ENCODE results near the gene NETO1.

The NETO1 gene

DNA sequence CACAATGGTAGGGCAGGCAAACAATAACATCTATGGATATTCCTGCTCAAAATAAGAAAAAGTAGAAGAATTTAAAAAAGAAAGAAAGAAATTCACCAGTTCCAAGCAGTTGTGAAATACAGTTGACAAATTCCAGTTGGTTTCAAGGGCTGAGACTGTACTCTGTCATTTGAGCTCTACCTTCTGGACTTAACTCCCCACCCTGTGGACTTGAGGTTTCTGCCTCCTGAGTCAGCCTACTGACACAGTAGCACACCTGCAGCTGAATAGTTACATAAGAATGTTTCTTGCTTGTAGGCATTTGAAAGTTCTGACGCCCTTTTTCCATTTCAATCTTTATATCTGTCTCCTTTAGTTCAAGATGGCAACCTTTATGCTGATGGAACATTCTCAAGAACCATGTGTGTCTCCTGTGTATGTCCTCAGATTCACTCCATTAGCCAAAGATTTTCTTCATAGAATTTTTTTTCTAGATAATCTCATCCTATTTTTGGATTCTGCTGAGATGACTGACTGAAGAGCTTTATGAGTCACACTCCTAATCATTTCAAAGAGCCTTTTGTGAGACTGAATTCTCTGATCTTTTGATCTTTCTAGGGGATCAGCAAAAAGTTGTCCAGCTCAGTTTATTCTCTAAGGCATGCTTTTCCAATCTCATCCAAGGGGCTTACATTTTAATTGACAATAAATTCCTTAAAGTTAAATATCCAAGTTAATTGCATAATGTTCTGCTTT is 19.1 kb downstream of the NETO1 start:
- TF ChIP-seq TAF1 (IDR thresholded peaks at IDR 0.05; ENCODE audit: borderline replicate concordance, insufficient read depth, low read length): no peak
- TF ChIP-seq SIN3A (IDR thresholded peaks at IDR 0.05; ENCODE audit: borderline replicate concordance, insufficient read depth, low read length): no peak
- TF ChIP-seq POLR2AphosphoS5 (IDR thresholded peaks at IDR 0.05; ENCODE audit: low read depth, low read length): no peak

DNA sequence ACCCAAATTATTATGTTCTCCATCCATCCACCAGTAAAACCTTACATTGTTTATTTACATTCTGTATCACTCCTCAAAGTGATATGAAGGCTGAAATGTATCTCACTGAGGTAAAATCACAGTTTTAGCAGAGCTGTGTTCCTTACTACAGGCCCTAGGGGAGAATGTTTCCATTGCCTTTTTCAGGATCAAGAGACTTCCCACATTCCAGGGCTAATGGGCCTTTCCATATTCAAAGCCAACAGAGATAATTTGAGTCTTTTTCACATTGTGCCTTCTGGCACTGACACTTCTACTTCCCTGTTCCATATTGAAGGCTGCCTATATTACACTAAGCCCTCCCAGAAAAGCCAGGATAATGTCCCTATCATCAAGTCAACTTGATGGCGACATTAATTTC is 20.0 kb downstream of the NETO1 start:
- TF ChIP-seq FOXP2 (optimal IDR thresholded peaks at IDR 0.05; ENCODE audit: borderline replicate concordance, extremely low read depth, extremely low read length, insufficient read depth): no peak

DNA sequence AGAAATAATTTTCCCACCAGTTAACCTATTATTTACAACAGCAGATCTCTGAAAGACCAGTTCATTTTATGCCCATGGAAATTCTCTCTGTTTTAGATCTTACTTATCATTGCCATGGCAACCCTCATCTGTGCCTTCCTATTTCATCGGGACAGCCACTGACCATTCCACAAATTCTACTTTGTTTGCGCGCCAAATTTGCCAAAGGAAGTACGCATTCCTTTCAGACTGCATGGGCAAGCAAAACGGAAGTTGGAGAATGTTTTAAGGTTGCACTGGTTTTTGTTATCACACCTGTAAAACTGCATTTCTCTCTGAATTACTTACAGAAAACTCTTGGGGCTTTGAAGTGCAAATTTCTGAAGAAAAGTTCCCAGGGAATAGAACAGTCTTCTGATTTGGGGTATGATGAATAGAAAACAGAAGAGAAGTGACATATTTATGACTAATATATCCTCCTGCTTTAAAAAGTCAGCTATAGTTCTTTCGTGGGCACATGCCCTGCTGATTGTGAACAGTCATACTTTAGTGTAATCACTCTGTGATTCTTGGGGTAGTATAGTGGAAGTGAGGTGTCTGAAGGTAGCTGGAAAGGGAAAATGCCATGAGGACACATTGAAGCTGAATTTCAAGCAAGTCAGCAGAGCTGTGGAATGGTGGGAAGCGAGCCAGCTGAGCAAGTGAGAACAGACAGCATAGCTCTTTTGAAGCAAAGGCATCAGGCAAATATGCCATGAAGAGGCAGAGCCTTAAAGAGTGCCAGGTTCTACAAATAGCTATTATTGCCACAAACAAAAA is 20.9 kb downstream of the NETO1 start:
- no peak for TF ChIP-seq POLR2AphosphoS5 (IDR thresholded peaks at IDR 0.05; ENCODE audit: low read depth, low read length)
- no peak for TF ChIP-seq SIN3A (IDR thresholded peaks at IDR 0.05; ENCODE audit: borderline replicate concordance, insufficient read depth, low read length)
- no peak for TF ChIP-seq FOXP2 (optimal IDR thresholded peaks at IDR 0.05; ENCODE audit: borderline replicate concordance, extremely low read depth, extremely low read length, insufficient read depth)
- no peak for TF ChIP-seq TAF1 (IDR thresholded peaks at IDR 0.05; ENCODE audit: borderline replicate concordance, insufficient read depth, low read length)
- TF ChIP-seq, protein P1, sequence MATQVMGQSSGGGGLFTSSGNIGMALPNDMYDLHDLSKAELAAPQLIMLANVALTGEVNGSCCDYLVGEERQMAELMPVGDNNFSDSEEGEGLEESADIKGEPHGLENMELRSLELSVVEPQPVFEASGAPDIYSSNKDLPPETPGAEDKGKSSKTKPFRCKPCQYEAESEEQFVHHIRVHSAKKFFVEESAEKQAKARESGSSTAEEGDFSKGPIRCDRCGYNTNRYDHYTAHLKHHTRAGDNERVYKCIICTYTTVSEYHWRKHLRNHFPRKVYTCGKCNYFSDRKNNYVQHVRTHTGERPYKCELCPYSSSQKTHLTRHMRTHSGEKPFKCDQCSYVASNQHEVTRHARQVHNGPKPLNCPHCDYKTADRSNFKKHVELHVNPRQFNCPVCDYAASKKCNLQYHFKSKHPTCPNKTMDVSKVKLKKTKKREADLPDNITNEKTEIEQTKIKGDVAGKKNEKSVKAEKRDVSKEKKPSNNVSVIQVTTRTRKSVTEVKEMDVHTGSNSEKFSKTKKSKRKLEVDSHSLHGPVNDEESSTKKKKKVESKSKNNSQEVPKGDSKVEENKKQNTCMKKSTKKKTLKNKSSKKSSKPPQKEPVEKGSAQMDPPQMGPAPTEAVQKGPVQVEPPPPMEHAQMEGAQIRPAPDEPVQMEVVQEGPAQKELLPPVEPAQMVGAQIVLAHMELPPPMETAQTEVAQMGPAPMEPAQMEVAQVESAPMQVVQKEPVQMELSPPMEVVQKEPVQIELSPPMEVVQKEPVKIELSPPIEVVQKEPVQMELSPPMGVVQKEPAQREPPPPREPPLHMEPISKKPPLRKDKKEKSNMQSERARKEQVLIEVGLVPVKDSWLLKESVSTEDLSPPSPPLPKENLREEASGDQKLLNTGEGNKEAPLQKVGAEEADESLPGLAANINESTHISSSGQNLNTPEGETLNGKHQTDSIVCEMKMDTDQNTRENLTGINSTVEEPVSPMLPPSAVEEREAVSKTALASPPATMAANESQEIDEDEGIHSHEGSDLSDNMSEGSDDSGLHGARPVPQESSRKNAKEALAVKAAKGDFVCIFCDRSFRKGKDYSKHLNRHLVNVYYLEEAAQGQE (IDR thresholded peaks at IDR 0.05; ENCODE audit: insufficient read depth in 1 of 2, low read depth in 2 of 2, low read length in 2 of 2): no peak

DNA sequence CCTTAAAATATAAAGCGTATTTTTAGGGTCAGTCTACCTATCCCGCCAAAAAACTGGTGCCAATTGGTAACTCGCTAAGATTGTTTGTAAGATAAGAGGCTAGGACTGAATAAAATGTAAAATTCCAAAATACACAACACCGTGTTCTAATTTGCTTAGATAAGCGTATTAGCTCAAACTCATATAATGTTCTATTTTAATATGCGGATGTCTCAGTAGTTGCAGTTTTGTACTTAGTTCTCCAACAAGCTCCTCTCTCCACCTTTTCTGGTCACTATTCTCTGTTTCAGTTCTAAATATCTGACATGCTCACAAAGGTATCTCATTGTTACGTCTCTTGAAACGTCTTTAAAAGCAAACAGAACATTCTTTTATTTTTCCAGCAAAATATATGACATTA is 24.0 kb downstream of the NETO1 start:
- TF ChIP-seq SIN3A (IDR thresholded peaks at IDR 0.05; ENCODE audit: borderline replicate concordance, insufficient read depth, low read length) (no peak), TAF1 (IDR thresholded peaks at IDR 0.05; ENCODE audit: borderline replicate concordance, insufficient read depth, low read length) (no peak), POLR2AphosphoS5 (IDR thresholded peaks at IDR 0.05; ENCODE audit: low read depth, low read length) (no peak), FOXP2 (optimal IDR thresholded peaks at IDR 0.05; ENCODE audit: borderline replicate concordance, extremely low read depth, extremely low read length, insufficient read depth) (no peak)
- TF ChIP-seq, protein P1 (IDR thresholded peaks at IDR 0.05; ENCODE audit: insufficient read depth in 1 of 2, low read depth in 2 of 2, low read length in 2 of 2): no peak

DNA sequence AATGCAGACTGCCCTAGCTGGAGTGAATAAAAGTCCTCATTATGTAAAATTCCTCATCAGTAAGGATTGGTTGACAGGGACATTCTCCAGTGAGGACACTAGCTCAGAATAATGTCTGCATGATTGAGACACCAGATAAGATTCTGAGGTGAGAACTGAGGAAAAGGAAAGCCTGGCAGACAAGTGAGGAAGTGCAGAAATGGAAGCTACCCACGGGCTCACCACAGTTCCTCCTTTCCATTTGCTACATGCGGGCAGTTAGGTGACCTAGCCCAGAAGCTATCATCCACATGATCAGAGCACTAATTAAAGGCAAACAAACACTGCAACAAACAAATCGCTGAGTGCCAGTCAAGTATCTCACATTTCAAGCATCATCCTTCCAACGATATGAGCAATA is 27.7 kb downstream of the NETO1 start:
- TF ChIP-seq FOXP2 (optimal IDR thresholded peaks at IDR 0.05; ENCODE audit: borderline replicate concordance, extremely low read depth, extremely low read length, insufficient read depth) (no peak), SIN3A (IDR thresholded peaks at IDR 0.05; ENCODE audit: borderline replicate concordance, insufficient read depth, low read length) (no peak), TAF1 (IDR thresholded peaks at IDR 0.05; ENCODE audit: borderline replicate concordance, insufficient read depth, low read length) (no peak), POLR2AphosphoS5 (IDR thresholded peaks at IDR 0.05; ENCODE audit: low read depth, low read length) (no peak)
- TF ChIP-seq, protein P1 (IDR thresholded peaks at IDR 0.05; ENCODE audit: insufficient read depth in 1 of 2, low read depth in 2 of 2, low read length in 2 of 2): no peak

DNA sequence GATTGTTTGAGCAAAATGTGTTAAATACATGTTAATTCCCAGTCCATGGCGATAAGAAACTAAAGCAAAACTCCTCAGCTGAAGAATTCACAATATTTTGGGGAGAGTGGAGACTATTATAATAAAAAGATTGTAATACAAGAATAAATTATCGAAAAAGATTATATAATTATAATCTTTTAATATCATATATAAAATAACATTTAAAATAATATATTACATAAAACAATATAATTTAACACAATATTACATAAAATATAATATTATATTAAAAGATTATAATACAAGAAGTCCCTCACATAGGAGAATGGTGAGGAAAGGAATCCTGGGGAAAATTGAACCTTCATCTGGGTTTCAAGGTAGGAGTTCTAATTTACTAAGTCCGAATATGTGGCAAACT is 33.1 kb downstream of the NETO1 start:
- no peak for TF ChIP-seq SIN3A (IDR thresholded peaks at IDR 0.05; ENCODE audit: borderline replicate concordance, insufficient read depth, low read length)
- TF ChIP-seq FOXP2 (optimal IDR thresholded peaks at IDR 0.05; ENCODE audit: borderline replicate concordance, extremely low read depth, extremely low read length, insufficient read depth): no peak
- TF ChIP-seq, protein P1 (IDR thresholded peaks at IDR 0.05; ENCODE audit: insufficient read depth in 1 of 2, low read depth in 2 of 2, low read length in 2 of 2): no peak

Data from PFSK-1 (cell line).